Measurements from ENCODE around the gene SLC16A12.

DNA sequence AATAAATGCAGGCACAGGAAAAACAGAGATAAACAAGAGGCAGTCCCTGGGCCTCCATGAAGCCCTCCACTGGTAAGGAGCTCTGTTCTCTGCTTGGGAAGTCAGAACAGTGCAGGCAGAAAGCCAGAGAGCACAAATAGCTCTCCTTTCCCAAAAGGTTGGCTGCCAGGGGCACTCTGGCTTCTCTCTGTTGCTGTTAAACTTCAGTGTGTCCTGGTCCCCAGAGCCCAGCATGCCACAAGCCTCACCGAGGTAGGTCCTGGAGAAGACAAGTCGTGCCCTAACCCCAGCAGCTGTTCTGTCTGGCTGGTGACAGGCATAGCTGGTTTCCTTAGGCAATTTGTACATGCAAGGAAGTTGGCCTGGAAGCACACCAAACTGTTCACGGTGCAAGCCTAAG, 17.3 kb downstream of the SLC16A12 start:
- TF ChIP-seq, protein P1, sequence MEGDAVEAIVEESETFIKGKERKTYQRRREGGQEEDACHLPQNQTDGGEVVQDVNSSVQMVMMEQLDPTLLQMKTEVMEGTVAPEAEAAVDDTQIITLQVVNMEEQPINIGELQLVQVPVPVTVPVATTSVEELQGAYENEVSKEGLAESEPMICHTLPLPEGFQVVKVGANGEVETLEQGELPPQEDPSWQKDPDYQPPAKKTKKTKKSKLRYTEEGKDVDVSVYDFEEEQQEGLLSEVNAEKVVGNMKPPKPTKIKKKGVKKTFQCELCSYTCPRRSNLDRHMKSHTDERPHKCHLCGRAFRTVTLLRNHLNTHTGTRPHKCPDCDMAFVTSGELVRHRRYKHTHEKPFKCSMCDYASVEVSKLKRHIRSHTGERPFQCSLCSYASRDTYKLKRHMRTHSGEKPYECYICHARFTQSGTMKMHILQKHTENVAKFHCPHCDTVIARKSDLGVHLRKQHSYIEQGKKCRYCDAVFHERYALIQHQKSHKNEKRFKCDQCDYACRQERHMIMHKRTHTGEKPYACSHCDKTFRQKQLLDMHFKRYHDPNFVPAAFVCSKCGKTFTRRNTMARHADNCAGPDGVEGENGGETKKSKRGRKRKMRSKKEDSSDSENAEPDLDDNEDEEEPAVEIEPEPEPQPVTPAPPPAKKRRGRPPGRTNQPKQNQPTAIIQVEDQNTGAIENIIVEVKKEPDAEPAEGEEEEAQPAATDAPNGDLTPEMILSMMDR (IDR thresholded peaks at IDR 0.05; ENCODE audit: low read depth, low read length), result no peak
- no peak for TF ChIP-seq EZH2phosphoT487 (IDR thresholded peaks at IDR 0.05; ENCODE audit: low read depth)
